Upper lobe of left lung (tissue), 6 donors: ENCODE data around the gene FASTKD1. TPM values are rescaled to one million over a fixed set of nuclear protein-coding genes. Genes with fewer than 3 reads are reported as not detected.
"Not testable (repeated sequence)": the region's sequence is repeated elsewhere in the genome, so short reads cannot be mapped to it uniquely, and the experiment has no call there.

Experiments used
- ATAC-seq, 2 donors: fragments of 200-7000 bp; cut with Tn5 transposase; one replicate each; pipeline ENCODE4 v1.9.1; 2022; ENCODE audit warnings: mild to moderate bottlenecking in 2 of 2, moderate library complexity in 2 of 2; ENCODE audit not compliant: low FRiP score in 2 of 2
- DNase-seq, 2 donors: peaks; one replicate each; pipeline ENCODE4 v3.0.0-alpha.2; 2019 to 2020
- H3K27ac ChIP-seq, 4 donors: fragments of 200-600 bp; sonication (generic); one replicate each; pipeline ENCODE4 v1.5.1; 2016 to 2019
- H3K27me3 ChIP-seq, 4 donors: fragments of 200-600 bp; sonication (generic); one replicate each; pipeline ENCODE4 v1.5.1; 2017 to 2019
- H3K36me3 ChIP-seq, 4 donors: fragments of 200-600 bp; sonication (generic); one replicate each; pipeline ENCODE4 v1.5.1; 2016 to 2019
- H3K4me1 ChIP-seq, 4 donors: fragments of 200-600 bp; sonication (generic); one replicate each; pipeline ENCODE4 v1.5.1; 2018 to 2019
- H3K4me3 ChIP-seq, 4 donors: fragments of 200-600 bp; sonication (generic); one replicate each; pipeline ENCODE4 v1.5.1; 2017 to 2019; ENCODE audit warnings: mild to moderate bottlenecking in 2 of 4, moderate library complexity in 1 of 4
- H3K9me3 ChIP-seq, 4 donors: fragments of 200-600 bp; sonication (generic); one replicate each; pipeline ENCODE4 v1.5.1; 2018 to 2019
- EP300 ChIP-seq, 4 donors: sonication (generic); formaldehyde crosslinking; IDR thresholded peaks; one replicate each; pipeline ENCODE4 v1.5.1; 2017; ENCODE audit warnings: antibody characterized with exemption in 4 of 4, control low read depth in 2 of 4
- POLR2A ChIP-seq, 4 donors: fragments of 450-650 bp; IDR thresholded peaks; one replicate each; pipeline ENCODE4 v1.5.1; 2016 to 2017; ENCODE audit warnings: antibody characterized with exemption in 4 of 4, mild to moderate bottlenecking in 2 of 4
- POLR2AphosphoS5 ChIP-seq, 2 donors: sonication (generic); formaldehyde crosslinking; IDR thresholded peaks; one replicate each; pipeline ENCODE4 v1.5.1; 2017; ENCODE audit warnings: antibody characterized with exemption in 2 of 2
- WGBS, 2 donors: methylation state at CpG; one replicate each; pipeline ENCODE4 v1.1.5; 2017 to 2018; 5-methylcytosine and 5-hydroxymethylcytosine counted together
- total RNA-seq, 6 donors: library from RNA; depleted of rRNA in 4 of 6; stranded (reverse); fragments of >200 nt in 4 of 6; gene quantifications; one replicate each; pipeline versions ENCODE4 v1.1.0 to v1.2.1, GENCODE V29; 2016 to 2021
- TF ChIP-seq, protein P1 (sequence below), 6 experiments: fragments of 450-650 bp in 4 of 6; fragments of 200-600 bp in 2 of 6; sonication (generic) in 2 of 6; IDR thresholded peaks; one replicate each; pipeline ENCODE4 v1.5.1; 2016 to 2019; ENCODE audit warnings: antibody characterized with exemption in 6 of 6
- donor health status: DM: no; HTN: no; CAD: no; lungs with moderate emphysema.
- donor health status: DM: no; HTN: yes; CAD: no; lungs with severe emphysema.

FASTKD1 gene, protein sequence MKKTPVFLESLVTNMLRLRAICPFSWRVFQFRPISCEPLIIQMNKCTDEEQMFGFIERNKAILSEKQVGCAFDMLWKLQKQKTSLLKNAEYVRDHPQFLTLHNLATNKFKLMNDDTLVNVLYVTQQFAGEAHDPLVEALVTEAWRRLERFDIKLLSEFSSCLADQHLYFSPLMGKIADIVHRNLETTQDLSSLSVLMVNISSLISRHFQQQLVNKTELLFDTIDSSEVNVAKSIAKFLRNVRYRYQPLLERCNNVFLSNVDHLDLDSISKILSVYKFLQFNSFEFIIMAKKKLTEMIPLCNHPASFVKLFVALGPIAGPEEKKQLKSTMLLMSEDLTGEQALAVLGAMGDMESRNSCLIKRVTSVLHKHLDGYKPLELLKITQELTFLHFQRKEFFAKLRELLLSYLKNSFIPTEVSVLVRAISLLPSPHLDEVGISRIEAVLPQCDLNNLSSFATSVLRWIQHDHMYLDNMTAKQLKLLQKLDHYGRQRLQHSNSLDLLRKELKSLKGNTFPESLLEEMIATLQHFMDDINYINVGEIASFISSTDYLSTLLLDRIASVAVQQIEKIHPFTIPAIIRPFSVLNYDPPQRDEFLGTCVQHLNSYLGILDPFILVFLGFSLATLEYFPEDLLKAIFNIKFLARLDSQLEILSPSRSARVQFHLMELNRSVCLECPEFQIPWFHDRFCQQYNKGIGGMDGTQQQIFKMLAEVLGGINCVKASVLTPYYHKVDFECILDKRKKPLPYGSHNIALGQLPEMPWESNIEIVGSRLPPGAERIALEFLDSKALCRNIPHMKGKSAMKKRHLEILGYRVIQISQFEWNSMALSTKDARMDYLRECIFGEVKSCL
- 10 to 100 TPM; 14.7 to 21.7 (median 18.4) TPM for total RNA-seq

DNA sequence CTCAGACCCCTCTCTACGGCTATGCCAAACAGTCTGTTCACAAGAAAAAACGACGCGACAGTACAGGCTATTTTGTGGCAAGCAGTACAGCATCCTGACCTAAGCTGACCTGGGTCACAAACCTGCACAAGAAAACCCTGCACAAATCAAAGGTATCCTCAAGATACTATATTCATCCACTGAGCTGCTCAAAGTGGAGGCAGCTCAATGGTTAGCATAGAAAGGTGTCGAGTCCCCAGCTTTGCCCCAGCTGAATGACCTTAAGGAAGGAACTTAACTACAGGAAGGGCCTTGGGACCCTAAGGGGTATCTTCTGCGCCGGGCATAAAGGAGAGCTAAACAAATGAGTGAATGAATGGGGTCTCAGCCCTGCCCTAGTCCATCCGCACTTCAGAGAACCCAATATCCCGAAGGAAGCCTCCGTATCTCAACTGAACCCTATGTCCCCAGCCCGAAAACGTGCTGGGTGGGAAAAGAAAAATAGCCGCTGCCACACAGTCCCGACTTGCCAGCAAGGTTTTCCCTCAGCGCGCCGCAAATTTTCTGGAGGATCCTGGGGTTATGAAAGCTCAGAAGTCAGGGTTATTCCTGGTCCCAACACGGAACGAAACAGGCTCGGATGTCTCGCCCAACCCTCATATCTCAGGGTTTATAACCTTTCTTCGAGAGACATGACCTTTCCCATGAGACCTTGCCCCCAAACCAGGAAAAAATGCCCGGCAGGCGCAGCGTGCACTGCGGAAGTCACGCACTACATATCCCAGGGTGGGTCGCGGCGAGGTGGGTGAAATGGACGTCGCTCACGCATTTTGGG, at the start of gene FASTKD1:
Gene FASTKD1 (minus strand): TSS at position 706 of the 814 bp plus-strand sequence. CDS start 1,836 bp downstream, outside the sequence.
- H3K4me3 ChIP-seq: peak within 1 kb of the TSS; percentile 45 to 77 (median 72)
- peaks cover 0 to 14% (median 6%) of the 10 kb centered on the region in 4 donors for H3K4me1 ChIP-seq
- H3K36me3 ChIP-seq: no peaks in the 10 kb centered on the region
- DNase-seq (peak; percentile 87 to 95), ATAC-seq (peak; percentile 99 to 100)
- H3K27me3 ChIP-seq: no peaks in the 10 kb centered on the region
- H3K27ac ChIP-seq: peak within 1 kb of the TSS; percentile 55 to 84 (median 74)
- no peaks in the 10 kb centered on the region for H3K9me3 ChIP-seq
- TF ChIP-seq, protein P1, sequence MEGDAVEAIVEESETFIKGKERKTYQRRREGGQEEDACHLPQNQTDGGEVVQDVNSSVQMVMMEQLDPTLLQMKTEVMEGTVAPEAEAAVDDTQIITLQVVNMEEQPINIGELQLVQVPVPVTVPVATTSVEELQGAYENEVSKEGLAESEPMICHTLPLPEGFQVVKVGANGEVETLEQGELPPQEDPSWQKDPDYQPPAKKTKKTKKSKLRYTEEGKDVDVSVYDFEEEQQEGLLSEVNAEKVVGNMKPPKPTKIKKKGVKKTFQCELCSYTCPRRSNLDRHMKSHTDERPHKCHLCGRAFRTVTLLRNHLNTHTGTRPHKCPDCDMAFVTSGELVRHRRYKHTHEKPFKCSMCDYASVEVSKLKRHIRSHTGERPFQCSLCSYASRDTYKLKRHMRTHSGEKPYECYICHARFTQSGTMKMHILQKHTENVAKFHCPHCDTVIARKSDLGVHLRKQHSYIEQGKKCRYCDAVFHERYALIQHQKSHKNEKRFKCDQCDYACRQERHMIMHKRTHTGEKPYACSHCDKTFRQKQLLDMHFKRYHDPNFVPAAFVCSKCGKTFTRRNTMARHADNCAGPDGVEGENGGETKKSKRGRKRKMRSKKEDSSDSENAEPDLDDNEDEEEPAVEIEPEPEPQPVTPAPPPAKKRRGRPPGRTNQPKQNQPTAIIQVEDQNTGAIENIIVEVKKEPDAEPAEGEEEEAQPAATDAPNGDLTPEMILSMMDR (IDR thresholded peaks at IDR 0.05): no peak
- no peak for TF ChIP-seq EP300 (IDR thresholded peaks at IDR 0.05)
- peak in 1 of 4 donors; percentile 45 for TF ChIP-seq POLR2A (IDR thresholded peaks at IDR 0.05)
- TF ChIP-seq POLR2AphosphoS5 (IDR thresholded peaks at IDR 0.05): peak; percentile 35 to 87
- WGBS, 2 donors: 0% methylated on average over 12 to 33 of the region's 33 CpGs

DNA sequence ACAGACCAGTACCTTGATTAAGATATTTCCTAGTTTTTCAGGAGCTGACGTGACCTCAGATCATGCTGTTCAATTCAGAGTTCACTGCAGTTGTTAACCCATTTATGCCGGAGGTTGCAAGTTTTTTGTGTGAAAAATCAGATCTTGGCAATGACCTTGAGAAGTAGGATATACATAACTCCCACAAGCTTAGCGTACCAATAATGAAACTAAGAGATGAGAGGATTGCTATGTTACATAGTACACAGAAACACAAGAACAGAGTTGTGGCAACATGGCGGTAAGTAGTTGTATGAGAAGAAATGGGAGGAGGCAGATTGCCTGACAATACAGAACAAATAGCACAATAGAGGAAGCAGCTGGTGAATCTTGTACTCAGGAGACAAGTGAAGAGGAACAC, 49.6 kb upstream of the FASTKD1 start:
- no peak overlapping the region for H3K4me3 ChIP-seq
- no peaks in the 10 kb centered on the region for H3K4me1 ChIP-seq
- H3K9me3 ChIP-seq: no peaks in the 10 kb centered on the region
- H3K27ac ChIP-seq: no peak overlapping the region
- no peak for ATAC-seq
- 87 to 92% methylated on average over 4 of the region's 4 CpGs for WGBS, 2 donors
- no peak for TF ChIP-seq EP300 (IDR thresholded peaks at IDR 0.05)
- no peak for TF ChIP-seq POLR2A (IDR thresholded peaks at IDR 0.05)
- TF ChIP-seq, protein P1 (IDR thresholded peaks at IDR 0.05): no peak
- no peak for TF ChIP-seq POLR2AphosphoS5 (IDR thresholded peaks at IDR 0.05)
- H3K36me3 ChIP-seq: peaks cover 0 to 52% (median 4%) of the 10 kb centered on the region in 4 donors
- no peak for DNase-seq
- H3K27me3 ChIP-seq: no peaks in the 10 kb centered on the region

DNA sequence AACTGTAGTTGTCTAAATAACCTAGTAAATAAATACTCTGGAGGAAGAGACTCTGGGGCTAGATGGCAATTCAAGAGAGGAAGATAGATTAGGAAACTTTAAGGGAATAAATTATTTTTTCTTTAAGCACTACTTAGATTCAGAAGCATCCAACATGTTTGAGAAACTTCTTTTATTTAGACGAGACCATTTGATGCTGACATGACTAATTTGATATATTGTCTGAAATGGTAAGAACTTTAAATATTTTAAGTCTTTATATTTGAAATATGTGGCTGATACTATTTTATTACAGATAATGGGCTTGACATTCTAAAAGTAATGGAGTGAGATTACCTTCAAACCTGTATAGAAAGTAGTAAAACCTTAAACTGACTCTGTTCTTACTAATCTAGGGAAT, 46.8 kb upstream of the FASTKD1 start:
- 90% methylated on average over 1 of the region's 1 CpG for WGBS, 2 donors
- H3K27me3 ChIP-seq: no peaks in the 10 kb centered on the region
- peaks cover 2 to 62% (median 13%) of the 10 kb centered on the region in 4 donors for H3K36me3 ChIP-seq
- no peak for TF ChIP-seq POLR2AphosphoS5 (IDR thresholded peaks at IDR 0.05)
- no peak for TF ChIP-seq EP300 (IDR thresholded peaks at IDR 0.05)
- TF ChIP-seq, protein P1 (IDR thresholded peaks at IDR 0.05): no peak
- TF ChIP-seq POLR2A (IDR thresholded peaks at IDR 0.05): no peak
- no peaks in the 10 kb centered on the region for H3K4me1 ChIP-seq
- no peaks in the 10 kb centered on the region for H3K9me3 ChIP-seq
- H3K27ac ChIP-seq: no peak overlapping the region
- DNase-seq (no peak), ATAC-seq (no peak)
- H3K4me3 ChIP-seq: no peak overlapping the region

DNA sequence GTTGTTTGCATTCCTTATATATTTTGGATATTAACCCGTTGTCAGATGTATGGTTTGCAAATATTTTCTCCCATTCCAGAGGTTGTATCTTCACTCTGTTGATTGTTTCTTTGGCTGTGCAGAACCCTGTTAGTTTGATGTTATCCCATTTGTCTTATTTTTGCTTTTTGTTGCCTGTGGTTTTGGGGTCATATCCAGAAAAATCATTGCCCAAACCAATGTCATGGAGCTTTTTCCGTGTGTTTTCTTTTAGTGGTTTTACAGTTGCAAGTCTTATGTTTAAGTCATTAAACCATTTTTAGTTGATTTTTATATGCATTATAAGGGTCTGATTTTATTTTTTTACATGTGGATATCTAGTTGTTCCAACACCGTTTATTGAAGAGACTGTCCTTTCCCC, 46.3 kb upstream of the FASTKD1 start:
- no peak overlapping the region for H3K4me3 ChIP-seq
- H3K36me3 ChIP-seq: peaks cover 3 to 67% (median 19%) of the 10 kb centered on the region in 4 donors
- H3K27ac ChIP-seq: no peak overlapping the region
- H3K9me3 ChIP-seq: no peaks in the 10 kb centered on the region
- 50 to 62% methylated on average over 3 of the region's 3 CpGs for WGBS, 2 donors
- no peaks in the 10 kb centered on the region for H3K4me1 ChIP-seq
- no peaks in the 10 kb centered on the region for H3K27me3 ChIP-seq
- TF ChIP-seq POLR2AphosphoS5 (IDR thresholded peaks at IDR 0.05) (no peak), EP300 (IDR thresholded peaks at IDR 0.05) (no peak), POLR2A (IDR thresholded peaks at IDR 0.05) (no peak)
- TF ChIP-seq, protein P1 (IDR thresholded peaks at IDR 0.05): no peak
- ATAC-seq (no peak), DNase-seq (no peak)

DNA sequence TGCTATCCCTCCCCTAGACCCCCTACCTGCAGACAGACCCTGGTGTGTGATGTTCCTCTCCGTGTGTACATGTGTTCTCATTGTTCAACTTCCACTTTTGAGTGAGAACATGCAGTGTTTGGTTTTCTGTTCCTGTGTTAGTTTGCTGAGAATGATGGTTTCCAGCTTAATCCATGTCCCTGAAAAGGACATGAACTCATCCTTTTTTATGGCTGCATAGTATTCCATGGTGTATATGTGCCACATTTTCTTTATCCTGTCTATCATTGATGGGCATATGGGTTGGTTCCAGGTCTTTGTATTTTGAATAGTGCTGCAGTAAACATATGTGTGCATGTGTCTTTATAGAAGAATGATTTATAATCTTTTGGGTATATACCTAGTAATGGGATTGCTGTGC, 42.3 kb upstream of the FASTKD1 start:
- H3K36me3 ChIP-seq: peaks cover 5 to 79% (median 31%) of the 10 kb centered on the region in 4 donors
- H3K9me3 ChIP-seq, H3K4me1 ChIP-seq, H3K27me3 ChIP-seq, ATAC-seq, H3K27ac ChIP-seq, H3K4me3 ChIP-seq, DNase-seq: not testable (repeated sequence)
- 100% methylated on average over 1 of the region's 1 CpG for WGBS, 2 donors
